ENCODE data around the gene LRRK1.

- no peak for TF ChIP-seq EZH2phosphoT487 (IDR thresholded peaks at IDR 0.05; ENCODE audit: insufficient read depth, low read depth)
- TF ChIP-seq EZH2 (IDR thresholded peaks at IDR 0.05; ENCODE audit: insufficient read depth, poor library complexity, severe bottlenecking) = no peak
Measured at GRCh38 chr15:100929641-100930042, 10.5 kb downstream of the LRRK1 start.
